Stimulated activated CD8-positive, alpha-beta memory T cell treated with anti-CD3 and anti-CD28 coated beads, Interleukin-4, amount 100 ng/mL, for 24 hours (primary cell): ENCODE data around the gene SLC39A7.

Experiments used
- DNase-seq: peaks from one replicate; pipeline ENCODE4 v3.0.0-alpha.2; 2020; ENCODE audit warnings: low read depth

The SLC39A7 gene

DNA sequence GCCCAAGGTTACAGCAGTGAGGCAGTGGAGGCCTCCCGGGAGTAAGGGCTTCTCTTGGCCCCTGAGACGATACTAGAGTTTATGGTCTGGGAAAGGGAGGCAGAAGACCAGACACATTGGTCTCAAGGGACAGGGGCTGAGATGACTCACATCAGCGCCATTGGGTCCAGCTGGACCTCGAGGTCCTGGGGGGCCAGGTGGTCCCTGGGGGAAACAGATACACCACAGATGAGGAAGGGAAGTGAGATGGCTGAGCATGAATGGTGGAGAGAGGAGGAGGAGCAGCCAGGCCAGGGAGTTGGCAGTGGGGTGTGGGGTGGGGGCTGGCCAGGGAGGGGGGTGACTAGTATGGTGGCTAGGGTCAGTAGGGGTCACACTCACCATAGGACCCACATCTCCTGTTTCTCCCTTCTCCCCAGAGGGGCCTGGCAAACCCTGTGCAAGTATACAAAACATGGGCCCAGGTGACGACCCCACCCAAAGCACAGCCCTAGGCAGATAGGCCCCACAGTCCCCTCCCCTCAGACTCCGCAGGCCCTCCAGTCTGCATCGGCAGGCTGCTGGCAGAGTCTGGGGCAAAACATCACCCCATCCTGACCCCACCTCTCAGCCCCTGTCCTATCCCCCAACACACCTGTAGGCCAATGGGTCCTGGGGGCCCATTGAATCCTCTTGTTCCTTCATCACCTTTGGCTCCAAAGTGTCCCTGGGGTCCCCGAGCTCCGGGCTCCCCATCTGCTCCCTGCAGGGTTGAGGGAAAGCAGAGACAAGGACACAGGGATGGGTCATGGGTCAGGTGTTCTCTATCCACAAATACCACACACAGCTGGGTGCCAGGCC lies 30.3 kb upstream of the SLC39A7 start:
- DNase-seq, result no peak

GRCh38 chr6:33171016-33171879 lies 29.4 kb upstream of the SLC39A7 start:
- no peak for DNase-seq

- no peak for DNase-seq
Observed at GRCh38 chr6:33171880-33172687, 28.6 kb upstream of the SLC39A7 start.

DNA sequence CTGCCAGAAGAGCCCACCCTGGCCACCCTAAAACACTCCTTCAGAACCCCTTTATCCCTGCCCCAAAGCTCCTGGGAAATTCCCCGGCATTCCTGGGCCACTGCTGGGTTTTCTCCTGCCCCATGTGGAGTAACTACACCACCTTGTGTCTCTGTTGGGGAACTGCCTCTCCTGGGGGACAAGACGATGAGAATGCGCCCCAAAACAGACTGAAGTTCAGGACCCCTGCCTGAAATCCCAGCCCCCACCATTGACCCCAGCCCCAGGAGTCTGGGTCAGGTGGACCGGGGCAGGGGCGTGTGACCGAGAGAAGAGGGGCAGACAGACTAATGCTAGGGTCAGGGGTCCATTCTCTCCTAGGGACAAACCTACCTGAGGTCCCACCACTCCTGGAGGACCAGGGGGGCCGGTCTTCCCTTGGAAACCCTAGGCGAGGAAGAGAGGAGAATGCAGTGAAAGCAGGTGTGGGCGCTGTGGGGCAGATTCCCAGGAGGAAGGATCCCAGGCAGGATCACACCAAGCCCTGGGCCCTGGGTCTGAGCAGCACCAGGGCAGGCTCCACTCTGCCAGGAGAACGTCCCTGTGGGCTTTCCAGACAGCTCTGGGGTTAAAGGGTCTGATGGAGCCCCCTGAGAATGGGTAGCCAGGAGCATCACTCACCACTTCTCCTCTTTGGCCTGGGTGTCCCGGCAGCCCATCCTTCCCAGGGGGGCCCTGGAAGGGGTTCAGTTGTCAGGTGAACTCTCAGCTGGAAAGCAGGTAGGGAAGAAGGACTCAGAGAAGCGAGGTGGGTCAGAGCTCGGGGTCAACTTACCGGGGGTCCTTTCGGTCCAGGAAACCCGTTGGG lies 27.8 kb upstream of the SLC39A7 start:
- DNase-seq, result no peak

DNA sequence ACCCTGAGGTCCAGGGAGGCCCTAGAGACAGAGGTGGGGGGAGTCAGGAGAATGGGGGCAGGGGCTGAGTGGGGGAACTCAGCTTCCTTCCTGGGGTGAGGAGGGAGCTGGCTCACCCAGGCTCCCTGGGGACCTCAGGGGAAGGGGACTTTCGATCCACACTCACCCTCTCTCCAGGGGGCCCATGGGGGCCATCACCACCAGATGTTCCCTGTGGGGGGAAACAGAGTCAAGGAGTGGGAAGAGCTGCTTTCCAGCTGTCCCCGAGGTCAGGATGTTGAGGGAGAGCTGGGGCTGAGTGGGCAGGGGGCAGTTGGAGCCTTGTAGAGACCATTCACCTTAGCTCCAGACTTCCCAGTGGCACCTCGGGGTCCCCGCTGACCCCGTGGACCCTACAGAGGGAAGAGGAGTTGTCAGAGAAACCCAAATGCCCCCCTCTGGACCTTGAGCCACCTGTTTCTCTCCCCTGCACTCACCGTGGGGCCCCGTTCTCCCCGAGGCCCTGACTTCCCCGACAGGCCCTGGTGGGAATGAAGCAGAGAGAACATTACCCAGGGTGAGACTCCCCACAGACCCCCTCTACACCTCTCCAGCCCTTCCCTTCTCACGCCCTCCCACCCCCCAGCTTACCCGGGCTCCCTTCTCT lies 27.0 kb upstream of the SLC39A7 start:
- DNase-seq, result no peak

- DNase-seq, result no peak
Observed at GRCh38 chr6:33174784-33175183, 25.9 kb upstream of the SLC39A7 start.

DNA sequence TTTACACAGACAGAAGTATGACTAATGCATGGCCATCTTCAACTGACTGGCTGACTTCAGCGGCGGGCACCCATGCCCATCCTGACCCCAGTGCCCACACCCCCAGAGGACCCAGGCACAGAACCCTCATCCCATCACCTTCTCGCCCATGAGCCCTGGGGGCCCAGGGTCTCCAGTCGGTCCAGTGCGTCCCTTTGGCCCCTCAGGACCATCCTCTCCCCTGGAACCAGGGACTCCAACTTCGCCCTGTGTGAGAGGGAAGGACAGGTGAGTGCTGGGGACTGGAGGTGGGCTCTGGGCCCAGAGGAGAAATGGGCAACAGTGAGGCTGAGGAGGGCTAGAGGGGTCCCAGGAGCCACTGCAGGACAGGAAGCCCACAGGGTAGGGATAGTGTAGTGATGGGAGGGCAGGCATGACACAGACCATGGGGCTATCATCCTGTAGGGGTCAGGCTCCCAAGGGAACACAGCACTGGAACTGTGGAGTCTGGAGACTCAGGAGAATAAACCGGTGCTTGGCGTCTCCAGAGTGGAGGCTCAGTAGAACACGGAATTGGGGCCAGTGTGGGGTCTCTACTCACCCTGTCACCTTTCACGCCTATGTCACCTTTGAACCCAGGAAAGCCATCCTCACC lies 25.1 kb upstream of the SLC39A7 start:
- no peak for DNase-seq

GRCh38 chr6:33176906-33177305 lies 23.8 kb upstream of the SLC39A7 start:
- DNase-seq, result no peak

GRCh38 chr6:33177552-33178446 lies 22.9 kb upstream of the SLC39A7 start:
- DNase-seq, result no peak

DNA sequence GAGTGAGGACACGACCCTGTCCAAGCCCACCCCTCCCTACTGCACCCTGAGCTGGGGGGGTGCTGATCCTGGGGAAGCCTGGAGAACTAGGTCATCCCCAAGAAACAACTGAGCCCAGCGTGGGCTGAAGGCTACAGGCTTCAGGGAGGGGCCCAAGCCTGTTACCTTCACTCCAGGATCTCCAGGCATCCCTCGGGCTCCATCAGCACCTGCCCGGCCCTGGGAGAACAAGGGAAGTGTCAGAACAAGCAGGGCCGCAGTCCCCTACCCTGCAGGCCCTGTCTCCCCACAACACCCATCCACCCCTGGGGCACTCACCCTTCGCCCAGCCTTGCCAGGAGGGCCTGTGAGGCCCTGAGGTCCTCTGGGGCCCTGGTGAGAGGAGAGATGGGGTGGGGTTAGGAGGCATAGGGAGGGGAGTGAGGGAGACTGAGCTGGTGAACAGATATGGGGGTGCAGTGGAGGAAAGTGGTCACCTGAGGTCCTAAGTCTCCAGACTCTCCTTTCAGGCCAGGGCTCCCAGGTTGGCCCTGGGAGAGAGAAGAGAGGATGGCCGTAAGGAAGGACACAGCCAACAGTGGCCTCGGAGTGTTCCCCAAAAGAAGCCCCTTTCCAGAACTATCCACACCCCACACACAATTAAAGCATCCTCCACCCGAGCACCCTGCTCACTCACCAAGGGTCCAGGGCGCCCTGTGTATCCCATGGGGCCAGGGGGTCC lies 21.8 kb upstream of the SLC39A7 start:
- DNase-seq, result no peak

DNA sequence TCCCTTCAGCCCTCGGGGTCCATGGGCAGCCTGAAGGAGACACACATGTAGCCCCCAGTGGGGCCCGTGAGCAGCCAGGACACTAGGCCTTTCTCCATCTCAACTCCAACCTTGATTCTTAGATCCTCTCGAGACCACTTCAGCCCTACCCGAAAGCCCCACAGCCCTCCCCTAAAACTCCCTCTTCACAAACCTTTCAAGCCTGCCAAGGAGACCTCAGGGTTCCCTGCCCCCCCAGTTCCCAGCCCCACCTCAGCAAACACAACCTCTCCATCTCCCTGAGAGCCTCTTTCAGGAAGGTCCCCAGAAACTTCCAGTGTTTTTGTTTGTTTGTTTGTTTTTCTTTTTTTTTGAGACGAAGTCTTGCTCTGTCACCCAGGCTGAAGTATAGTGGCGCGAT lies 19.5 kb upstream of the SLC39A7 start:
- DNase-seq, result no peak

DNA sequence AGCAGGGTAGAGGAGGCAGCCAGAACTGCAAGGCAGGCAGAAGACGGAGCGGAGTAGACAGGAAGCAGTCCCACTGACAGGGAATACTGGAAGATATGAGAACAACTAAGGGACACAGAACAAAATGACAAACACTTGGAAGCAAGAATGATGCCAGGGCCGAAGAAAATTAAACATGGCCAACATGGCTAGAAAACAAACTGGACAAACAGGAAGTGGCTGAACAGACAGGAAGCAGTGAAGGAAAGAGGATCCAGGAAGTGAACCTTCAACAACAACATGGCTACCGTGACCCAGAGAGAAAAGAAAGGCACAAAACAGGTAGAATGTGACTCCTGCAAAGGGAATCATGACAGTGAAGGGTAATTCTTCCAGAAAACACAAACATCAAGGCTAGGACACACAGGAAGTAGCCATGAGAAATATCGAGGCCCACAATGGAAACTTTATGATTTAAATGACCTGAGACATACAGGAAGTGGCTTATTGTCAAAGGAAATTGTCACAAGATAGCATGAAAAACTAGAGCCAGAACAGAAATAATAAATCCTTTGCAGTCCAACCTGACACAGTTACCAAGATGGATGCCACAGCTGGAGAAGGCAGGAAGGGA lies 17.5 kb upstream of the SLC39A7 start:
- no peak for DNase-seq

DNA sequence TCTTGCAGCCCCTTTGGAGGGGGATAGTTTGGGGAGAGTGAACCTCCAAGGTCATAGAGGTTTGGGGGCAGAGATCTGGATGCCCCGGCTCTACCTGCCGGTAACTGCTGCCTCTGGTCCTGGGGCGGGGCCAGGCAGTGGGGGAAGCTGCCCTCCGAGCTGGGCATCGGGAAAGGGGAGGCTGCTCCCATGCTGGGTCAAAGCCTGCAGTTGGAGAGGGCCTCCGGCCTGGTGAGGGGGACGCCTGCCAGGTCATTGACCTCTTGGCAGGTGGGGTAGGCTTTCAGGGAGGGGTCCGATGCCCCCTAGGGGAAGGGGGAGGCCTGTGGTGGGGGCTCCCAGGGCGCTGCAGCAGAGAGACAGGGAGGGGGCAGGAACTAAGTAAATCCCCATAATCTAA lies 15.5 kb upstream of the SLC39A7 start:
- no peak for DNase-seq

- no peak for DNase-seq
Observed at GRCh38 chr6:33185654-33186187, 14.9 kb upstream of the SLC39A7 start.

DNA sequence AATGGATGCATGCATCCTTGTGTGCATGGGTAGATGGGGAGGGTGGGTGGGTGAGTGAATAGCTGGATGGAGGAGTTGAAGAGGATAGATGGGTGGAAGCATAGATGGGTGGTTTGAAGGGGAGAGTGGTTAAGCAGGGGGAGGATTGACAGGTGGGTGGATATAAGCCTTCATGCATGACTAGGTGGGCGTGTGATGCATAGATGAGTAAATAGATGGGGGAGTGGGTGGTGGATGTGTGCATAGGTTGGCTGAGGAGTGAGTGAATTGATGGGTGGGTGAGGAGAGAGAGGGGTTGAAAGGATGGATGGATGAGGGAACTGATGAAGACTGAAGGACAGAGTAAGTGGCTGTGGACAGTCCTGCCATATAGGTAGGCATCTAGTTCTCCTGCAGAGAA lies 12.9 kb upstream of the SLC39A7 start:
- no peak for DNase-seq

- DNase-seq, result no peak
Observed at GRCh38 chr6:33189164-33189563, 11.5 kb upstream of the SLC39A7 start.

GRCh38 chr6:33189625-33190448 lies 10.8 kb upstream of the SLC39A7 start:
- DNase-seq, result no peak
